GM12892 (cell line): ENCODE results near the gene FN1.

Experiments used
- POLR2A ChIP-seq: IDR thresholded peaks from 2 replicates; pipeline ENCODE4 v1.6.1; 2011; ENCODE audit warnings: low read depth, low read length, control low read depth
- POLR2AphosphoS5 ChIP-seq: IDR thresholded peaks from 2 replicates; pipeline ENCODE4 v1.6.1; 2011; ENCODE audit warnings: low read depth, low read length, control low read depth
- TAF1 ChIP-seq: IDR thresholded peaks from 2 replicates; pipeline ENCODE4 v1.6.1; 2011; ENCODE audit warnings: low read depth, mild to moderate bottlenecking, control low read depth, low read length, borderline replicate concordance

GRCh38 chr2:215405722-215406581 is 29.9 kb downstream of the FN1 start:
- TF ChIP-seq POLR2A (no peak), POLR2AphosphoS5 (no peak), TAF1 (no peak)
